Measurements from ENCODE around the gene CBLN1.

CBLN1 gene

GRCh38 chr16:49281480-49281842 is at the start of gene CBLN1:
CBLN1 (minus strand) TSS chr16:49281838; CDS start chr16:49281465, 373 bp downstream.
- no peaks in the 10 kb centered on the region for H3K36me3 Mint-ChIP-seq (ENCODE audit: low read depth)
- ATAC-seq (no peak), DNase-seq (no peak)
- H3K9me3 Mint-ChIP-seq: no peaks in the 10 kb centered on the region
- peaks cover 78% of the 10 kb centered on the region for H3K27me3 Mint-ChIP-seq
- H3K27ac Mint-ChIP-seq: no peak within 1 kb of the TSS
- peak within 1 kb of the TSS; percentile 56 for H3K4me3 Mint-ChIP-seq
- H3K4me1 Mint-ChIP-seq: peaks cover 11% of the 10 kb centered on the region

DNA sequence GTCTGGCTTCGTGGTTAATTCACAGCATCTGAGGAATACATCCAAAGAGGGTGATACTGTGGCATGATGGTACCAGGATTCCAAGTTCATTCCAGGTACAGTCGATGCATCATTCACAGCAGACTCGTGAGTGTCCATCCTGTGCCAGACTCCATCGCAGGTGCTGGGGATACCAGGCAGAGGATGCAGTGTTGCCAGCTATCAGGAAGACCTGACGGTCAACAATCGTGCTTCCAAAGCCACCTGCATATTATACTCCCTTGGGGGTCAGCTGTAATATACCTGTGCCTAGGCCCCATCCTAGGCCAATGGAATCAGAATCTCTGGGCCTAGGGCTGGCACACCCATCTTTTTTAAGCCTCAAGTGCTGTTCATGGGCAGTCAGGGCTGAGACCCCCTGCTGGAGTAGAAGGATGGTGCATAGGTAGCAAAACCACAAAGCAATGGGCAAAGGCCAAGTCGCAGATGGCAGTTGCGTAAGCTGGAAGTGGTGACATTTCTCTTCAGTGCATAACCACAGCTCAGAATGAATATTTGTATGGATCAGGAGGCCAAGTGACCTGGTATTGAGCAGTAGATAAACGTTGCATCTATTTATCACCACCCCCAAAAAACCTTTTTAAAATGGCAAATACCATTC is 49.0 kb upstream of the CBLN1 start:
- no peak for ATAC-seq
- no peaks in the 10 kb centered on the region for H3K4me1 Mint-ChIP-seq
- H3K27ac Mint-ChIP-seq: no peak overlapping the region
- no peaks in the 10 kb centered on the region for H3K9me3 Mint-ChIP-seq
- no peaks in the 10 kb centered on the region for H3K36me3 Mint-ChIP-seq (ENCODE audit: low read depth)
- no peaks in the 10 kb centered on the region for H3K27me3 Mint-ChIP-seq
- no peak for DNase-seq
- no peak overlapping the region for H3K4me3 Mint-ChIP-seq

GRCh38 chr16:49328325-49328724 is 46.7 kb upstream of the CBLN1 start:
- Mint-ChIP-seq H3K4me3 (no peak overlapping the region), H3K4me1 (no peaks in the 10 kb centered on the region), H3K27me3 (no peaks in the 10 kb centered on the region), H3K9me3 (no peaks in the 10 kb centered on the region), H3K27ac (no peak overlapping the region), H3K36me3 (ENCODE audit: low read depth) (no peaks in the 10 kb centered on the region)
- ATAC-seq: no peak
- no peak for DNase-seq

GRCh38 chr16:49327466-49327865 is 45.8 kb upstream of the CBLN1 start:
- Mint-ChIP-seq H3K4me1 (no peaks in the 10 kb centered on the region), H3K9me3 (no peaks in the 10 kb centered on the region), H3K4me3 (no peak overlapping the region), H3K27me3 (no peaks in the 10 kb centered on the region), H3K27ac (no peak overlapping the region), H3K36me3 (ENCODE audit: low read depth) (no peaks in the 10 kb centered on the region)
- ATAC-seq (no peak), DNase-seq (no peak)

GRCh38 chr16:49324703-49325102 is 43.1 kb upstream of the CBLN1 start:
- H3K36me3 Mint-ChIP-seq (ENCODE audit: low read depth): no peaks in the 10 kb centered on the region
- DNase-seq: no peak
- H3K27ac Mint-ChIP-seq: no peak overlapping the region
- no peak overlapping the region for H3K4me3 Mint-ChIP-seq
- no peaks in the 10 kb centered on the region for H3K4me1 Mint-ChIP-seq
- peaks cover 8% of the 10 kb centered on the region for H3K9me3 Mint-ChIP-seq
- no peaks in the 10 kb centered on the region for H3K27me3 Mint-ChIP-seq
- no peak for ATAC-seq

DNA sequence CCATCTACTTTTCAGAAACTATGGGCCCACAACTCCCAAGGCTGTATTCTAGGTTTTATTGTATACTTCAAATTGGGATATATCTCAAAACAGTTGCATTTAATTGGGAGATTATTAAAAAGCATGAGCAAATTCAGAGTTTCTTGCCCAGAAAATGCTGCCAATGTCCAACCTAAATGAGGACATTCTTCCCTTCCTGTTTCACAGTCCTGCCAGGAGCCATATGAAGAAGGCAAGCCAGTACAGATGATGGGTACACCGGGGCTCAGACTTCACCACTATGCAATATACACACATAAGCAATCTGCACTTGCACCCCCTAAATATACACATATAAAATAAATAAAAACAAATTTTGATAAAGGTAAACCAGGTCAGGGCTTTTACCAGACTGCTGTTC is 34.0 kb upstream of the CBLN1 start:
- Mint-ChIP-seq H3K27me3 (peaks cover 6% of the 10 kb centered on the region), H3K4me1 (no peaks in the 10 kb centered on the region), H3K27ac (no peak overlapping the region), H3K9me3 (peaks cover 5% of the 10 kb centered on the region), H3K36me3 (ENCODE audit: low read depth) (no peaks in the 10 kb centered on the region), H3K4me3 (no peak overlapping the region)
- no peak for DNase-seq
- no peak for ATAC-seq

DNA sequence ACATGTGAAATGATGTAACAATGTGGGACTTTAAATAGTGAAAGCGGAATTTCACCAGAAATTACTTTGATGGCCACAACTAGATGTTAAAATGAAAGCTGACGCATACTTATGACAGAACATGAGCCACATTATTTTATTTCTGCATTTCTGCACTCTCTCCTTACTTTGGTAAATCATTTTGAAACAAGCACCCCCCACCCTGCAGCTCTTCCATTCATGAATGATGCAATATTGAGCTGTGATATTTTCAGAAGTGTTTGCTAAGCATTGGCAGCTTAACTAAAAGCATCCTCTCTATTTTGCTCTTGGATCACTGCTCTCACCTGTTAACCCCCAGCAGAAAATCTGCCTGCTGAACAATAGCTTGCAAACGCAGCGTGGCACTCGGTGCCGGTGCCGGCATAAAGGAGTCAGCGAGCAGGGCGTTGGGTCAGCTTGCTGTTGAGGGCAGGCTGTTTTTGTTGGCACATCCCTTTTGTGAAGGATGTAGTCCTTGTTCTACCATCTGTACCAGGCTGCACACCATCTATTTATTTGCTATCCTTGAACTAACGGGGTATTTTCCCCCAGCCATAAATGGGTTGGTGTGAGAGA is 30.8 kb upstream of the CBLN1 start:
- H3K27me3 Mint-ChIP-seq: peaks cover 3% of the 10 kb centered on the region
- H3K4me3 Mint-ChIP-seq: no peak overlapping the region
- no peak for ATAC-seq
- no peaks in the 10 kb centered on the region for H3K9me3 Mint-ChIP-seq
- DNase-seq: no peak
- H3K4me1 Mint-ChIP-seq: no peaks in the 10 kb centered on the region
- no peaks in the 10 kb centered on the region for H3K36me3 Mint-ChIP-seq (ENCODE audit: low read depth)
- H3K27ac Mint-ChIP-seq: no peak overlapping the region

- Mint-ChIP-seq H3K36me3 (ENCODE audit: low read depth) (no peaks in the 10 kb centered on the region), H3K27me3 (peaks cover 3% of the 10 kb centered on the region), H3K4me3 (no peak overlapping the region), H3K27ac (no peak overlapping the region), H3K9me3 (no peaks in the 10 kb centered on the region), H3K4me1 (no peaks in the 10 kb centered on the region)
- DNase-seq (no peak), ATAC-seq (no peak)
Observed at GRCh38 chr16:49311823-49312222, 30.2 kb upstream of the CBLN1 start.

DNA sequence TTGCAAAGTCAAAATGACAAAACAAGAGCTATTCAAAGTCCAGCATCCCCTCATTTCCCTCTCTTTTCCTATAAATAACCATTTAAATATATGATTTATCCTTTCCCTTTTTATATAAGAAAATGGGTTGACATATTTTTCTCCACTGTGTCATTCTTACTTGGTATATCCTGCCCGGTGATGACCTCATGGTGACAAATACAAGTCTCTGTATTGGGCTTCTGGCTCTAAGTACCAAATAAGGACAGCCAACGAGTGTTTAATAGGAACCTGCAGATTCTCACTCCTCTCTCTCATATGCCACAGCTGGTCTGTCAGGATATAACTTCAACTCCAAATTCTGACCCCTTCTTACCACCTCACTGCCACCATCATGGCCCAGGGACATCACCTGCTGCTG is 25.5 kb upstream of the CBLN1 start:
- Mint-ChIP-seq H3K9me3 (no peaks in the 10 kb centered on the region), H3K27me3 (peaks cover 14% of the 10 kb centered on the region), H3K27ac (no peak overlapping the region), H3K4me1 (no peaks in the 10 kb centered on the region), H3K4me3 (no peak overlapping the region), H3K36me3 (ENCODE audit: low read depth) (no peaks in the 10 kb centered on the region)
- ATAC-seq: no peak
- DNase-seq: no peak

GRCh38 chr16:49305406-49305805 is 23.8 kb upstream of the CBLN1 start:
- no peak for ATAC-seq
- H3K27me3 Mint-ChIP-seq: peaks cover 19% of the 10 kb centered on the region
- no peaks in the 10 kb centered on the region for H3K9me3 Mint-ChIP-seq

DNA sequence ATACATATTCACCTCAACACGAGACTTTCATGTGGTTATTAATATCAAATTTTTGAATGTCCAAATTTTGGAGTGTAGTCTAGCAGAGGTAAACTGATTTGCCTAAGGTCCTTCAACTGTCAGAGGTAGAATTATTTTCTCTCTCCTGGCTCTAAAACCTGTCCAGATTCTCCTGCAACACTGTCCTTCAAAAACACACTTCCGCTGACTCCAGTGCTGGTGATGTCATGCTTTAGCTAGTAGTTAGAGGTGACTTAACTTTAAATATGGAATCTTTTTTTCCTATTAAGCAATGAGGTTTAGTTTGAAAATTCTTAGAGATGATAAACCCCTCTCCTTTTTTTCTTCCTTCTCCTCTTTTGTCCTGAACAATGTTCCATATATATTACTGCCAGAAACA is 10.8 kb upstream of the CBLN1 start:
- H3K36me3 Mint-ChIP-seq (ENCODE audit: low read depth): no peaks in the 10 kb centered on the region
- no peak overlapping the region for H3K4me3 Mint-ChIP-seq
- H3K27ac Mint-ChIP-seq: no peak overlapping the region
- H3K27me3 Mint-ChIP-seq: peaks cover 5% of the 10 kb centered on the region
- ATAC-seq (no peak), DNase-seq (no peak)
- no peaks in the 10 kb centered on the region for H3K9me3 Mint-ChIP-seq
- no peaks in the 10 kb centered on the region for H3K4me1 Mint-ChIP-seq

More at GRCh38 chr16:49305406-49305805, 23.8 kb upstream of the CBLN1 start:
- no peak for DNase-seq
- no peak overlapping the region for H3K4me3 Mint-ChIP-seq
- no peaks in the 10 kb centered on the region for H3K4me1 Mint-ChIP-seq
- H3K27ac Mint-ChIP-seq: no peak overlapping the region
- no peaks in the 10 kb centered on the region for H3K36me3 Mint-ChIP-seq (ENCODE audit: low read depth)

- Mint-ChIP-seq H3K4me3 (no peak overlapping the region), H3K27me3 (peaks cover 39% of the 10 kb centered on the region), H3K27ac (no peak overlapping the region), H3K4me1 (peaks cover 4% of the 10 kb centered on the region), H3K36me3 (ENCODE audit: low read depth) (no peaks in the 10 kb centered on the region), H3K9me3 (no peaks in the 10 kb centered on the region)
- DNase-seq (no peak), ATAC-seq (no peak)
Observed at GRCh38 chr16:49287572-49287971, 5.9 kb upstream of the CBLN1 start.

GRCh38 chr16:49284962-49285361 is 3.3 kb upstream of the CBLN1 start:
- H3K27ac Mint-ChIP-seq: no peak overlapping the region
- H3K27me3 Mint-ChIP-seq: peaks cover 51% of the 10 kb centered on the region

DNA sequence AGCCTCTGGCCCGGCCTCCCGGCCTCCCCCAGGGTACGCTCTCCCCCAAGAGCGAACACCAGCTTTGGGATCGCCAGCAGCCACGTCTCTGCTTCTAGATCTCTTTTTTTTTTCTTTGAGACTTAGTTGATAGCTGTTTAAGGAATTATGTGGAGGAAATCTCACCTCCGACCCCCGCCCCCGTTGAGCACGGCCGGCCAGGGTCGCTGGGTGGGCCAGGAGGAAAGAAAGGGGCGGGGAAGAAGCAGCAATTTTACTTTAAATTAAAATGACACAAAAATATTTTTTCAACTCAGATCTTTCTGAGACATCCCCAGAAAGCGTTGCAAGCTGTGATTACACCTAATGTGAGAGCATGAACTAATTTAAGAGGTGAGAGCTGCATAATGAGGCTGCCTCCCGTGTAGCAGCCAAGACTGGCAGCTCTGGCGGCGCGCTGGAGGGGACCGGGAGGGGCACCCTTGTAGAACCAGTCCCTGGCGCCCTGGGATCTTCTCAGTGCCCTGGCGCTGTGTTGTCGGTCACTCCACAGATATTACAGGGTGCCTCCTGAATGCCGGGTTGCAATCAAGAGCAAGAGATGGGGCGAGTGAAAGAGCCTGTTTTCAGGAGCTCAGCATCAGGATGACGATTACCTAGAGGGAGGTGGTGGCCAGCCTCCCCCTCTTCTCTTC is 1.9 kb upstream of the CBLN1 start:
- H3K4me1 Mint-ChIP-seq: peaks cover 11% of the 10 kb centered on the region
- H3K4me3 Mint-ChIP-seq: no peak overlapping the region
- H3K36me3 Mint-ChIP-seq (ENCODE audit: low read depth): no peaks in the 10 kb centered on the region
- ATAC-seq (no peak), DNase-seq (no peak)
- H3K27ac Mint-ChIP-seq: no peak overlapping the region
- no peaks in the 10 kb centered on the region for H3K9me3 Mint-ChIP-seq
- H3K27me3 Mint-ChIP-seq: peaks cover 63% of the 10 kb centered on the region

More at GRCh38 chr16:49284962-49285361, 3.3 kb upstream of the CBLN1 start:
- Mint-ChIP-seq H3K4me3 (no peak overlapping the region), H3K4me1 (peaks cover 11% of the 10 kb centered on the region), H3K36me3 (ENCODE audit: low read depth) (no peaks in the 10 kb centered on the region), H3K9me3 (no peaks in the 10 kb centered on the region)
- DNase-seq (no peak), ATAC-seq (no peak)

DNA sequence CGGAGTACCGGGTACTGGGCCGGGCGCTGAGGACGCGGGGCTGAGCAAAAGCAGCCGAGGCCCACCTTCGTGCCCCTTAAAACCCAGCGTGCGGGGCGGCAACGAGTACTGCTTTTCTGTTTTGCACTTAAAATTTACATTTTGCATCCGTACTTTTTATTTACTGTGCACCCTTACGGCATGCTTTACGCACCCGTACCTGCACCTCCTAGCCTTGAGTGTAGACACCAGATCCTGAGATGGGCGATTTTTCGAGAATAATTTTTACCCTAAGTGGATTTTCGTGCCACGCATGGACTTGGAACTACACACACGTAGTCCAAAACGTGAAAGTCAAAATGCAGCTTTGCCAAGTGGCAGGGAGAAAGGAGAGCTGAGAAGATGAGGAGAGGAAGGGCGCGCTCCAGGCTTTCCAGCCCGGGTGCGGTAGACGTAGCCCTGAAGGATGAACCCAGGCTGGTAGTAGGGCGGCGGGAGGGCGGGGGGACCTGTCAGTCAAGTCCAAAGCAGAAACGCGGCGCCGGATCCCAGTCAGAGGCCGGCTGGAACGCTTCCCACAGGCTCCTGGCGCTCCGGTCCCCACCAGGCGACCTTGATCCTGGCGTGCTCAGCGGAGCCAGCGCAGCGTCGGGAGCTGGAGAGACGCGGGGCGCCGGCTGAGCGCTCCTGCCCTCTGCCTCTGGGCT is 1.2 kb upstream of the CBLN1 start:
- ATAC-seq (no peak), DNase-seq (no peak)
- H3K4me3 Mint-ChIP-seq: peak overlapping the region; percentile 56
- H3K27ac Mint-ChIP-seq: no peak overlapping the region
- H3K27me3 Mint-ChIP-seq: peaks cover 67% of the 10 kb centered on the region
- no peaks in the 10 kb centered on the region for H3K36me3 Mint-ChIP-seq (ENCODE audit: low read depth)
- H3K4me1 Mint-ChIP-seq: peaks cover 11% of the 10 kb centered on the region
- no peaks in the 10 kb centered on the region for H3K9me3 Mint-ChIP-seq
